ENCODE results near the gene PTPRM.

DNA sequence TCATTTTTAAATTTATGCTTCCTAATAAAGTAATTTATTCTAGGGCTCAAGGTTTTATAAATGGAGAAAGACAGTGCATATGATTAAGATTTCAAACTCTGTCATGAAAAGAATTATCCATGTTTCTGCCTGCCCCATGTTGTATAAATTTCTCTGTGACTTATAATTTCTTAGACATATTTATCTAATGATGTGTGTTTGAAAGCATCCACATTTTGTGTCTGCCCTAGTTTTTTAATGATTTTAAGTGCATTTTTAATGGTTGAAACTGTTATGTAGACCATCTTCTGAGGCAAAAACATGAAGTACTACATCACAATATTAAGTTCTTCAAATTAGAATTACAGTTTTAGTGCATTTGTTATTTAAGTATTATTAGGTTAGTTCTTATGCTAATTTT lies 71.2 kb downstream of the PTPRM start:
- TF ChIP-seq EZH2 (IDR thresholded peaks at IDR 0.05; ENCODE audit: insufficient read depth, poor library complexity, severe bottlenecking) (no peak), EZH2phosphoT487 (IDR thresholded peaks at IDR 0.05; ENCODE audit: insufficient read depth, low read depth) (no peak)
